ENCODE measurements around the gene ENTHD1.

The ENTHD1 gene, protein sequence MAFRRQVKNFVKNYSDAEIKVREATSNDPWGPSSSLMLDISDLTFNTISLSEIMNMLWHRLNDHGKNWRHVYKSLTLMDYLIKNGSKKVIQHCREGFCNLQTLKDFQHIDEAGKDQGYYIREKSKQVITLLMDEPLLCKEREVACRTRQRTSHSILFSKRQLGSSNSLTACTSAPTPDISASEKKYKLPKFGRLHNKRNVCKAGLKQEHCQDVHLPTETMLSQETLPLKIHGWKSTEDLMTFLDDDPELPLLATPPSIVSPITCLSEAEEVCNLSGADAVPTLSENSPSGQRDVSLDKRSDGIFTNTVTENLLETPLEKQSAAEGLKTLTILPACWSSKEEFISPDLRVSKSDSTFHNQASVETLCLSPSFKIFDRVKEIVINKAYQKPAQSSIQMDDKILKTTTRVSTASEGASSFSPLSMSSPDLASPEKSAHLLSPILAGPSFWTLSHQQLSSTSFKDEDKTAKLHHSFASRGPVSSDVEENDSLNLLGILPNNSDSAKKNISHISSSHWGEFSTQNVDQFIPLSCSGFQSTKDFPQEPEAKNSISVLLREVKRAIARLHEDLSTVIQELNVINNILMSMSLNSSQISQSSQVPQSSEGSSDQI

DNA sequence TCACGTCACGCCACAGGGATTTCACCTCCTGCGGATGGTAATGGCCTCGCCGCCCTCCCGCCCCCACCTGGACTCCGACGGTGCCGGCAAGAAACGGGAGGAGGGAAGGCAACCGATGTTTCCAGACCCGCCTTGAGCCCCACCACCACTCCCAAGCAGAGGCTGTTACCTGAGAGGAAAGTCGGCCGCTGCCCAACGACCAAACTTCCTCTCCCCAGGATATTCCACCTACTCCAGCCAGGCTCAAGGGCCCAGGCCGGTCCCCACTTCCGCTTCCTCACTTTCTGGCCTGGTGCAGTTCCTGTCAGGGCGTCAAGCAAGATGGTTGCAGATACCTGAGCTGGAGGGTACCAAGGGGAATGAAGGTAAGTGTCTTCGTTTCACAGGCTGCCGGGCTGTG is at the start of gene ENTHD1:
Gene ENTHD1 (minus strand): TSS at position 235 of the 400 bp plus-strand sequence. CDS start 6,012 bp downstream, outside the sequence.
- DNase-seq, result no peak

DNA sequence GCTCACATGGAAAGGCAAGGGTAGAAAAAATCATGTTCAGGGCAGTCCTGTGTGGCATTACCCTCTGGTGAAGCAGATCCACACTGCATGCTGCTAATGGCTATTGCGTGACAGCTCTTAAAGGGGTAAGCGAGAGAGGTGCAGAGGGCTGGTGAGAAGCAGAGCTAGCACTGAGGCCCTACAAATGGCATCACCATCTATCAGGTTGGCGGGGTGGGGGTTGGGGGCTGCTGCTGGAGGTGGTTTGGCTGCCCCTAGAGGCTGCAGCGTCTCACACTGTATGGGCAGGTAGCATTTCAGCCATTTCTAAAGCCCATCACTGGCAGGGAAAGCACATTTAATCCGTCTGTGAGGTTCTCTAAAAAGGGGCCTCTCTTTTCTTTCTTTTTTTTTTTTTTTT is 49.8 kb upstream of the ENTHD1 start:
- DNase-seq, result no peak

DNA sequence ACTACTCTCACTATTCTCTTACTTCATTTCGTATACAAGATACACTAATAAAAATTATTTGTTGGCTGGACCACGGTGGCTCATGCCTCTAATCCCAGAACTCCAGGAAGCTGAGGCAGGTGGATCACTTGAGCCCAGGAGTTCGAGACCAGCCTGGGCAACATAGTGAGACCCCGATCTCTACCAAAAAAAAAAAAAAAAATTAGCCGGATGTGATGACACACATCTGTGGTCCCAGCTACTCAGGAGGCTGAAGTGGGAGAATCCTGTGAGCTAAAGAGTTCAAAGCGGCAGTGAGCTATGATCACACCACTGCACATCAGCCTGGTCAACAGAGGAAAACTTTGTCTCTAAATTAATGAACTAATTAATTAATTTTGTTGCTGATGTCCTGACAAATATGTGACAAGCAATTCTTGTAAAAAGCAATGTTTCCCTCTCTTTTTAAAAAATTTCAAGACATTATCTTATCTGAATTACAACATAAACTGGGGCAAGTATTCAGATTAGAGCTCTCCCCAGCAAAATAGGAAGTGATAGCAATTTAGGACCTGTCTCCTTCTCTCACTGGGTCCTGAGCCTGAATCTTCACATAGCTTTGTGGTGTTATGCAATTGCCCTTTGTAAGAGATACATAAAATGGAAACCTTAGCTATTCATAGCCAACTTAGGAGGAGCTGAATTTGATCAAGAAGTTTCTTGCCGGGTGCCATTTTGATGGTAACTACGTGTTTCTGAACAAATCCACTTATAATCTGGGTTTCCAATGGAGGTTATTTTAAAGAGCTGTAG is 49.1 kb upstream of the ENTHD1 start:
- DNase-seq, result no peak

DNA sequence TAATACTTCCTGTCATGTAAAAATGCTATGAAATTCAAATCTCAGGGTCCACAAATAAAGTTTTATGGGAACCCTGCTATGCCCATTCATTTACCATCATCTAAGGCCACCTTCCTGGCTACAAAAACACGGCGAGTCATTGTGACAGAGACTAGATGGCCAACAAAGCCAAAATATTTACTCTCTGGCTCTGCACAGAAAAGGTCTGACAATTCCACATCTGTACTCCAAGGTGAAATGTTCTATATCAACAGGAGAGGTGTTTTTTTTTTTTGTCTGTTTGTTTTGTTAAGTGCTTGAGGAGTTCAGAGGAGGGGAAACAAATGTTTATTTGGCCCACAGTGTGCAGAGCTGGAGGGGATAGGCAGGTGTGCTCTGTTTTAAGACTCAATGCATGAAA is 48.0 kb upstream of the ENTHD1 start:
- no peak for DNase-seq

DNA sequence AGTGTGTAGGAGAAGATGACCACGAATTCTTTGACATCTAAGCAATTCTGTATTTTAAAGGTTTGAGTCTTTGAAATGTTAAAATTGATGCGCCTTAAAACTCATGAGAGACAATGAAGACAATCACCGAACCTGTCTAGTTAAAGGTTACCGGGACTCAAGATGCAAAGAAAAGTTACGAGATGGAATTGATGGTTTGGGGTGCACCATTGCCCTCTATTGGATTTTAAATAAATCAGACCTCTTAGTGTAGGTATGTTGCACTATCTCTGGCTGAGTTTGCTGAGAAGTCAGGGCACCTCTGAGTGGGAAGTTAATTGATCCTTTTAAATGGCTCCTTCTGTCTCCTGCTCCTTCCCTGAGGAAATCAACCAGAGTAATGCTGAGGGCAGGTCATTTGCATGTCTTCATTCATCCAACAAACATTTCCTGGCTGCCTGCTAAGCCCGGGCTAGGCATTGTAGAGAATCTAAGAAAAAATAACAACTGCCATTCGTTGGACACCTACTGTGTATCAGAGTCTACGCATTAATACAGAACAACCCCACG is 47.3 kb upstream of the ENTHD1 start:
- peak; percentile 77 for DNase-seq

DNA sequence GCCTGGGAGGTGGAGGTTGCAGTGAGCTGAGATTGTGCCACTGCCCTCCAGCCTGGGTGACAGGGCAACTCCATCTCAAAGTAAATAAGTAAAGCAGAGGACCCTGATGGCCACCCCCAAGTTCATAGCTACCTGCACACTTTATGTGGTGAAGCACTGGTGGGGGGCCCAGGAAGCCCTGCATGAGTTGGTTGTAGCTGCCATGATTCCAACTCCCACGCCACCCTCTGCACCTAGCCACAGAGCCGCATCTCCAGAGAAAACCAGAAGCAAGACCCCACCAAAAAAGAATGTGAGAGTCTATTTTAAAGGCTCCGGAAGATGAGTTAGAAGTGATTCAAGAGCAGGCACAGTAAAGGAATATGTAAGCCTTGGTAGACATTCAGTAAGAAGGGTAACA is 46.3 kb upstream of the ENTHD1 start:
- DNase-seq, result no peak

DNA sequence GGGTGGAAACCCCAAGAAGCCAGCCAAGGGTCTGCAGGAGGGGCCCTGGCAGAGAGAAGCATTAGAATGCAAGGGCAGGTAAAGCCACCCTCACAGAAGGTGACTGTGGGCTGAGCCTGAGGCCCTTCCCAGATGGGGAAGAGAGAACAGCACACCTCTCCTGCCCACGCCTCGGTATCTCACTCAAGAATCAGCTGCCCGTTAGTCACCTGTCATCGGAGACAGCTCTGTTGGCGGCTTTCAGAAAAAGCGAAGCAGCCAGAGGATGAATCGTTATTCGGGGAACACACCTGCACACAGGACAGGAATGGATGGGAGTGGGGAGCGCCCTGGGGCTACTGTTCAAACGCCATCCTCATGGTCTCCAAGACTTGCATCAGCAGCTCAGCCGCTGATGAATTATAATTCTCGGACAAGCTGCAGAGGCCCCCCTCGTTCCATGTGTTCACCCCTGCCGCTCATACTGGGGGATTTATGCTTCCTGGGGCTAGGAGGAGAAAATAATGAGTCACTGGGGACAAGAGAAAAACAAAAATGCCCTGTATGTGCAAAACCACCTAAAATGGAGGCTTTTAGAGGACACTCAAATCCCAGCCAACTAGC is 45.0 kb upstream of the ENTHD1 start:
- peak; percentile 46 for DNase-seq

DNA sequence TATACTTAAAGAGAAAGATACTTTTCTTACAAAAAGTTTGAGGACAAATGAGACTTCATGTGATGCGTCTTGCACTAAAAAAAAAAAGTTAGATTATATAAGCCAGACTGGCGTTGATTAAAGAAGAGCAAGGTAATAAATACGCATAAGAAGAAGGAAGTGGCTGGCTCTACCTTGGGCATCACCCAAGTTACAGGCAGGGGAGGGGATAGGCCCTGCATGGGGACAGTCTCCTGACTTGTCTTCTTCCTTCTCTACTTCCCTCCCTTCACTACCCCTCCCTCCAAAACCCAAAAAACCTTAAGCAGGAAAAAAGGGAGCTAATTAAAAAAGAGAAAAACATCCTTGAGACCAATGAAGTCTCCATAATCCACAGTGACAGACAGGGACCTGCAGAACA is 44.3 kb upstream of the ENTHD1 start:
- DNase-seq, result no peak

DNA sequence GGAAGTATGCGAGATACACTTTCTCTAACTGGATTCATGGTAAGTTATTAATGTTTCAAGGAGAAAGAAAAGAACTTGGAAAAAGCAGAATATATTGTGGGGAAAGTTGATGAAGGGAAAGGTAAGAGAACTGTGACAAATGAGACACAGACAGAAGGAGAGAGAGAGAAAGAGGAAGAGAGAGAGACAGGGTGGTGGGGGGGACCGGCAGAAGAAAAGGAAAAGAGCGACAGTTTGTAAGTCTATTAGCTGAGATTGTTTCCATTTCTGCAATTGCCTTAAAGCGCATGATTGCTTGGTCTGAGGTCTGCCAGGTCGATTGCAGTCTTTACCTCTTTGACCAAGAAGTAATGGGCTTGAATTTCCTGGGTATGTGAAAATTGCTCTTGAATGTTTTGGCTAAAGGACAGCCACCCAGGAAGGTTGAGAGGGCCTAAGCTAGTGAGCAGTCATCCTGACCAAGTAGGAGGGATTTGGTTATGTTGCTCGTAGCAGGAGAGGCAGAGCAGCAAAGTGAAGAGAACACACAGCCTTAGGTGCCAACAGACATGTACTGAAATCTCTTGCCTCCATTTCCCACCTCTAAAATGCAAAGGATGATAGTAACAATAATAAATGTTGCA is 43.1 kb upstream of the ENTHD1 start:
- no peak for DNase-seq

DNA sequence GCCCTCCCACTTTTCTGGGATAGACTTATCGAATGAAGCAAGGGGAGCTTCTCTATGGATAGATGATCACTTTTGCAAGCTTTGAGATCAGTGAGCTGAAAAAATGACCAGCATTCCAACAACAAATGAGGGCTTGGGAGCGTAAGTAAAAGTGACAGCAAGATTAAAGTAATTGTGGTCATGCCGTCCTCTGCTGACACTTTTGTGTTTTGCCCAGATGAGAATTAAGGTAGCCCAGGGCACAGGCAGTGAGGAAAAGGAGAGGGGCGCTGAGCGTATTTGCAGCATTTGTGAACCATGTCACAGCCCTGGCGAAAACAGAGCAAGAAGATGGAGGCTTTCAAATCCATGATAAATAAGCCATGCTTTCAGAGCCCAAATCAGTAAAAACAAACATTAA is 42.1 kb upstream of the ENTHD1 start:
- DNase-seq, result no peak

DNA sequence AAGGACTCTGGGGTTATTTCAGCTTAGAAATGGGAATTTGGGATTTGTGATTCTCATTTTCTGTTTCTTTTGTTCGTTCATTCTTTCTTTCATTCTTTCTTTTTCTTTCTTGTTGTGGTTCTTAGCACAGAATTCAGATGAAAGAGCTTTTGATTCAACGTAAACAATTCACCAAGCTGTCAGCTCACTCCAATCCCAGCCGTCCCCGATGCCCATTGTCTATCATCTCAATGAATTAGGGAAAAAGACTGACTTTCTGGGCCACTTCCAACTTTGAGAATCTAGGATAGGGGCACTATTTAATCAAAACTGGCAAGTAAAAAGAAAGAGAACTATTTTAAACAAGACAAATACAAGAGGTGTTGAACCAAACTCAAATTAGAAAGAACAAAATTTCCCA is 41.6 kb upstream of the ENTHD1 start:
- DNase-seq, result no peak

DNA sequence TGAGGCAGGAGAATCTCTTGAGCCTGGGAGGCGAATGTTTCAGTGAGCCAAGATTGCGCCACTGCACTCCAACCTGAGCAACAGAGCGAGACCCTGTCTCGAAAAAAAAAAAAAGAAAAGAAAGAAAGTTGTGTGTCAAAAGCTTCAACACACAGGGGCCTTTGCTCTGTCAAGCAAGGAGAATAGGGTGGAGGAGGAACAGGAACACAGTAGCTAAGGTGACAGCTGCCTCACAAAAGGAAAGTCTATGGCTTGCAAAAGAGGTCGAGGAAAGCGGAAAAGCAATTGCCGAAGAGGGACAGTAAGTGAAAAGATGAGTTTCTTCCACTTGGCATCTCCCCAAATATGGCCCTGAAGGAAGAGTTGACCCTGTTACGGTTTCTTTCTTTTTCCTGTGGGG is 40.2 kb upstream of the ENTHD1 start:
- no peak for DNase-seq

DNA sequence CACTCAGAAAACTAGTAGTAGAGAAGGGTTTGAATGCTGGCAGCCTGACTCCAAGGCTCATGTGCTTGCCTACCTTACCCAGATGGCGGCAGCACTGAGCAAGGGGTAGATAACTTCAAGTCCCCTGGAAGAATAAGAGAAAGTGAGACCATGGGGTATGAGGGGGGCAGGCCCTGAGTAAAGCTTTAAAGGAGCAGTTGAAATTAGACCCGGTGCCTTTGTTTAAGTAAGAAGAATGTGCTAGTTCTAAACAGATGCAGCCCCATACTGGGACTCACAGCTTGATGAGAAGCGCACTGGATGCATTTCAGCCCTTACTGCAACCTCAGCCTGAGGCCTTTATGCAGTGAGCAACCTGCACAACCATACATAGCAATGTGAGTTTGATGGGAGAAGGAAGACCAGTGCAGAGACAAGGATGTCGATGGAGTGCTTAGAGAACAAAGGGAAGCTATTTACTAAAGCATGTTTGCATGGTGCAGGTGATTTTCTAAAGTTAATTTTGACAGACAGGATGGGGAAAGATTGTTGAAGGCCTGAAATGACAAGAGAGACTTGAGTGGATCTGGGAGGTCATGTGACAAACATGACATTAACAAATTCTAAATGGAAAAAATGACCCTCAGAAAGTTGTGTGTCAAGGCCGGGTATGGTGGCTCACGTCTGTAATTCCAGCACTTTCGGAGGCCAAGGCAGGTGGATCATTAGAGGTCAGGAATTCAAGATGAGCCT is 39.5 kb upstream of the ENTHD1 start:
- DNase-seq, result peak; percentile 55

DNA sequence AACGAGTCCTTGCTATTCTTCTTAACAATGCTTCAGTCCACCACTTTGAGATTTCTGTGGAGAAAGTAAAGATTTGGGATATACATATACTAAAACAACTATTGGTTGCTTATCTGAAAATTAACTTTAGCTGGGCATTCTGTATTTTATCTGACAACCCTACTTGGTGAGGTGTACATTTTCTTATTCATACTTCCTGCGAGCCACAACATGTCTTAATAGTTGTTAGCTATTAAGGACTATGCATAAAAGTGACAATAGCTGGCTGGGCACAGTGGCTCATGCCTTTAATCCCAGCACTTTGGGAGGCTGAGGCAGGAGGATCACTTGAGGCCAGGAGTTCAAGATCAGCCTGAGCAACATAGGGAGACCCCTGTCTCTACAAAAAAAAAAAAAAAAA is 38.6 kb upstream of the ENTHD1 start:
- DNase-seq, result no peak

DNA sequence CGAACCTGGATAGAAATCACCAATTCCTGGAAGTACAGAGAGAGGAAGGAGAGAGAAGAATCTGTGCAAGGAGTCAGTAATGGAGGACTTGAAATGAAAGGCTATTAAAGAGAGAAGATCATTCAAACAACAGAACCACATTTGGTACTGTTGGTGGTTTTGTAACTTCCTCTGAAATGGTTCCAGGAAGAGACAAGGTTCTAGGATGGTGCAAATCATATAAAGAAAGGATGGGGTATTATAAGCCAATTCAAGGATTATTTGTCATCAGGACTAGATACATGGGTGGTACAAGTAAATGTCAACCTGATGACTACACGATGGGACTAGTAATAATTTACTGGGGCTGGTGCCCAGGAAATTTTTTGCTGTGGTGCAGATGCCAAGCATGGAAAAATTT is 37.7 kb upstream of the ENTHD1 start:
- no peak for DNase-seq

DNA sequence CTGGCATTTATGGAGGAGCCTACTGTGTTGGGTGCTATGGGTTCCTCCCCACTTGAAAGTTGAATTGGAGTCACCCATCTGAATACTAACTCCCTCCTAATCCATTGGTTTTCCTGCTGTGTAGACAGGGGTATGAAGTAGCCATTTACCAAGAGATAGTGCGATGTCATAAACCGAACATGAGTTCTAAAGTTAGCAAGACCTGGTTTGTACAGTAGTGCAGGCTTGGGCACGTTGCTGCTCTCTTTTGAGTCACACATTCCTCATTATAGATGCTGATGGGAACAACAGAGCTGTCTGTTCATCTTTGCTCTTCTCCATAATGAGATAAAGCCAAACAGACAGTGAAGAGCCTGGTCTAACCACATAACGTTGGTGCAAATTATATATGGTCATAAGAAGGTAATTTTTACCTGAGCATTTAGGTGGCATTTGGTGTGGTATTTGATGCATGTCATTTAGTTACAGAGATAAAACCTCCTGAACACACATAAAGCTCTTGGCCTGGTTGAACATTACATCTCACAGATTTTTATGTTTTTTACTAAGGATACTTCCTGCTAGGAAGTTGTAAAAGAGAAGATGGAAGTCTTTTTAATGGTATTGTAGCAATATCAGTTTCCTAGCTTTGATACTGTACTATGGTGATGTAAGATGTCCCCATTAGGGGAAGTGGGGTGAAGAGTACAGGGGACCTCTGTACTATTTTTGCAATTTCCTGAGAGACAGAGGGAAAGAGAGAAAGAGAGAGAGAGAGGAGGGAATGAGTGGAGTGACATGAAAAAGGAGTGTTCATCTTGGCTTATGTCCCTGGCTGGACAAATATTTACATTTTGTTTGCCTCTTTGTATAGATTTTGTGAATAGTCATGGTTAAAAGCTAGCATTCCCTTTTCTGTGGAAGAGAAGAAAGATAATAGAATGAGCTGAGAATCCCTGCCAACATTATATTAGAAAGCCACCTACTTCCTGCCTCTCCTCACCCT is 35.3 kb upstream of the ENTHD1 start:
- DNase-seq, result no peak

DNA sequence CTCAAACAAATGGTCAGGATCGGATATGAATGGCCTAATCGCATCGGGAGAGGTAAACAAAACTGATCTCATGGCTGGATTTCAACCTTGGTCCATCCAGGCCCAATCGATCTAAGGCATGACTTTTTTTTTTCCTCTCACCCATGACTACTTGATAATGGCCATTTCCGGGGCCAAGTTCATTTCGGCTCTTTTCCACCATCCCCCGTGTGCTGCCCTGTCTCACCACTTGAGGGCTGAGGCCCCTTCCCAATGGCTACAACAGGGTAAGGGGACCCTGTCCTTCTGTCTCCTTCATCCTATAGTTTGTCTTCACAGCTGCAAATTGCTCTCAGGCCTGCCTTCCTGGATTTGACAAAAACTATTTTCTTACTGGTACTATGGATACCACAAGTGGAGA is 34.0 kb upstream of the ENTHD1 start:
- DNase-seq, result no peak

DNA sequence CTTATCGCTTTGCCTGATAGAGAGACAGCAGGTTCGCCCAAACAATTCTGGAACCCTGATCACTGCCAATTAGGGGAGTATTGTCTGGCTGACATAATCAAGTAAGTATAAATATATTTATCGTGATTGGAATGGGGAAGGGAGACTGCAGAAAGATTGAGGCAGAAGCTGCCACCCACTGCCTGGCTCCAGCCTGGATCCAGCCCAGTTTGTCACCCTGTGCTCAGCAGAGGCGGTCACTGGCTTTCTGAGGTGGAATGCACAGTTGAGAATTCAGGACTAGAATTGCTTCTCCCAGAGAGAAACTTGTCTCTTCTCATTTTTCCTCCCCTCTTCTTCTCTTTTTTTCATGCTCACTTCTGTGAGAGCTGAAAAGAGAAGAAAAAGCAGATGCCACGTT is 33.2 kb upstream of the ENTHD1 start:
- no peak for DNase-seq

DNA sequence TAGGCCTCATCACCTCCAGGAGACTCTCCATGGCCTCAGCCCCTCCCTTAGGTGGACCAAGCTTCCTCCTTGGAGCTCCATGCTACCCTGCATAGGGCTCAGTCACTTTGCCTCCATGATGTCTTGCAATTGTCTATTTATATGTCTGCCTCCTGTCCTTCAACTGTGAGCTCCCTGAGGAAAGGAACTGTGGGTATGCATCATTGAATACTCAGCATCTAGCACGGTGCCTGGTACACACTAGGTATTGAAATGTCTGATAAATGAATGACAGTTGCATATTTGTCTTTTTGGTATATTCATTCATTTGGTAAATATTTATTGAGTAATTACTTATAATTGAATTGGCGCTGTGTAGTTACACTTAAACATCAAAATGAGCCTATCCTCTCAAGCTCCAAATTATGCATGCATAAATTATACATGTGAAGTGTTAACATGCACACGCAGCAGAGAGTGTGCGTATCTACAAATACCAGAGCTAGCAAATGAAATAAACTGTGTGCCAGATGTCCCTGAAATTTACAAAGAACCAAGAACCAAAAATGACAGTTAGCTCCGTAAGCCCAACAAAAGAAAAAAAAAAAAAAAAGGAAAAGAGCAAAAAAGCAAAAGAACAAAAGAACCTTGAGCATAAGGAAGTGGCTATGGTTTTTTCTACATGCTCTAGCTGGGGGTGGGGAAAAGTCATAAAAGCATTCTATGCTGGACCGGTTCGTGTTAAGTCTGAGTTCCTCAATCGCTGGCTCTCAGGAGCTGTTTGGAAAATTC is 32.5 kb upstream of the ENTHD1 start:
- no peak for DNase-seq

DNA sequence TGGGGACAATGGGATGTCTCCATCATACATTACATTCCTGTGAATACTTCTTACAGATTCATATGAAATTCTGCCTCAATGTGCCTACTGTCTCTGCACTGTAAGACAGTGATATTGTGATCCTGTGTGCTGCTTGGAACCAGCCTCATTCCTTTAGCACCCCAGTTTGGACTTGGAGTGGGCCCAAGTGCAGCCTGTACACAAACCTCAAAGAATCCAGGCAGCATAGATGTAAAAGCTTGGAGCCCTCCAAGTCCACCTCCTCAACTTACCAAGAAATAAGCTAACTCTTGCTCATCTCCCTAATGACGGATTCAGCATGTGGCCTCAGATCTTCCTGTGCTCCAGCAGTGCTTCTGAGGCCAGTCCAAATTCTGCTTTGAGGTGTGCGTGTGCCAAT is 31.7 kb upstream of the ENTHD1 start:
- DNase-seq, result no peak

Data from CD4-positive, alpha-beta T cell treated with Interleukin-4 for 4 hours (primary cell).